Upper lobe of left lung (tissue), 6 donors: ENCODE data around the gene LRBA. TPM values are rescaled to one million over a fixed set of nuclear protein-coding genes. Genes with fewer than 3 reads are reported as not detected.

Experiments used
- ATAC-seq, 2 donors: fragments of 200-7000 bp; cut with Tn5 transposase; one replicate each; pipeline ENCODE4 v1.9.1; 2022; ENCODE audit warnings: mild to moderate bottlenecking in 2 of 2, moderate library complexity in 2 of 2; ENCODE audit not compliant: low FRiP score in 2 of 2
- DNase-seq, 2 donors: peaks; one replicate each; pipeline ENCODE4 v3.0.0-alpha.2; 2019 to 2020
- H3K27ac ChIP-seq, 4 donors: fragments of 200-600 bp; sonication (generic); one replicate each; pipeline ENCODE4 v1.5.1; 2016 to 2019
- H3K27me3 ChIP-seq, 4 donors: fragments of 200-600 bp; sonication (generic); one replicate each; pipeline ENCODE4 v1.5.1; 2017 to 2019
- H3K36me3 ChIP-seq, 4 donors: fragments of 200-600 bp; sonication (generic); one replicate each; pipeline ENCODE4 v1.5.1; 2016 to 2019
- H3K4me1 ChIP-seq, 4 donors: fragments of 200-600 bp; sonication (generic); one replicate each; pipeline ENCODE4 v1.5.1; 2018 to 2019
- H3K4me3 ChIP-seq, 4 donors: fragments of 200-600 bp; sonication (generic); one replicate each; pipeline ENCODE4 v1.5.1; 2017 to 2019; ENCODE audit warnings: mild to moderate bottlenecking in 2 of 4, moderate library complexity in 1 of 4
- H3K9me3 ChIP-seq, 4 donors: fragments of 200-600 bp; sonication (generic); one replicate each; pipeline ENCODE4 v1.5.1; 2018 to 2019
- CTCF ChIP-seq, 6 experiments: fragments of 450-650 bp in 4 of 6; fragments of 200-600 bp in 2 of 6; sonication (generic) in 2 of 6; IDR thresholded peaks; one replicate each; pipeline ENCODE4 v1.5.1; 2016 to 2019; ENCODE audit warnings: antibody characterized with exemption in 6 of 6
- EP300 ChIP-seq, 4 donors: sonication (generic); formaldehyde crosslinking; IDR thresholded peaks; one replicate each; pipeline ENCODE4 v1.5.1; 2017; ENCODE audit warnings: antibody characterized with exemption in 4 of 4, control low read depth in 2 of 4
- POLR2A ChIP-seq, 4 donors: fragments of 450-650 bp; IDR thresholded peaks; one replicate each; pipeline ENCODE4 v1.5.1; 2016 to 2017; ENCODE audit warnings: antibody characterized with exemption in 4 of 4, mild to moderate bottlenecking in 2 of 4
- POLR2AphosphoS5 ChIP-seq, 2 donors: sonication (generic); formaldehyde crosslinking; IDR thresholded peaks; one replicate each; pipeline ENCODE4 v1.5.1; 2017; ENCODE audit warnings: antibody characterized with exemption in 2 of 2
- WGBS, 2 donors: methylation state at CpG; one replicate each; pipeline ENCODE4 v1.1.5; 2017 to 2018; 5-methylcytosine and 5-hydroxymethylcytosine counted together
- total RNA-seq, 6 donors: library from RNA; depleted of rRNA in 4 of 6; stranded (reverse); fragments of >200 nt in 4 of 6; gene quantifications; one replicate each; pipeline versions ENCODE4 v1.1.0 to v1.2.1, GENCODE V29; 2016 to 2021
- donor health status: DM: no; HTN: no; CAD: no; lungs with moderate emphysema.
- donor health status: DM: no; HTN: yes; CAD: no; lungs with severe emphysema.

LRBA gene
- total RNA-seq, 6 donors from 2014 or later = 34.7 to 139 (median 56.4) TPM

GRCh38 chr4:150632639-150633038 lies 382.4 kb downstream of the LRBA start:
- TF ChIP-seq CTCF (IDR thresholded peaks at IDR 0.05) = no peak
- no peak for TF ChIP-seq EP300 (IDR thresholded peaks at IDR 0.05)
- no peak for TF ChIP-seq POLR2AphosphoS5 (IDR thresholded peaks at IDR 0.05)
- TF ChIP-seq POLR2A (IDR thresholded peaks at IDR 0.05) = no peak
- DNase-seq (no peak), ATAC-seq (no peak)
- no peaks in the 10 kb centered on the region for H3K27me3 ChIP-seq
- H3K4me3 ChIP-seq = no peak overlapping the region
- H3K36me3 ChIP-seq = no peaks in the 10 kb centered on the region
- H3K27ac ChIP-seq = no peak overlapping the region
- H3K9me3 ChIP-seq = peaks cover 0 to 6% (median 0%) of the 10 kb centered on the region in 4 donors
- no peaks in the 10 kb centered on the region for H3K4me1 ChIP-seq

GRCh38 chr4:150628073-150628472 lies 387.0 kb downstream of the LRBA start:
- Histone ChIP-seq H3K27ac (no peak overlapping the region), H3K9me3 (peaks cover 0 to 2% (median 0%) of the 10 kb centered on the region in 4 donors), H3K36me3 (no peaks in the 10 kb centered on the region), H3K4me1 (no peaks in the 10 kb centered on the region), H3K4me3 (no peak overlapping the region), H3K27me3 (no peaks in the 10 kb centered on the region)
- no peak for TF ChIP-seq POLR2A (IDR thresholded peaks at IDR 0.05)
- no peak for TF ChIP-seq POLR2AphosphoS5 (IDR thresholded peaks at IDR 0.05)
- no peak for TF ChIP-seq EP300 (IDR thresholded peaks at IDR 0.05)
- TF ChIP-seq CTCF (IDR thresholded peaks at IDR 0.05) = no peak
- ATAC-seq = no peak
- DNase-seq = no peak
- WGBS, 2 donors = 91 to 94% methylated on average over 2 of the region's 2 CpGs

- no peak for TF ChIP-seq POLR2A (IDR thresholded peaks at IDR 0.05)
- no peak for TF ChIP-seq CTCF (IDR thresholded peaks at IDR 0.05)
- TF ChIP-seq EP300 (IDR thresholded peaks at IDR 0.05) = no peak
- TF ChIP-seq POLR2AphosphoS5 (IDR thresholded peaks at IDR 0.05) = no peak
- WGBS, 2 donors = 53 to 78% methylated on average over 2 of the region's 2 CpGs
- ATAC-seq = no peak
Observed at GRCh38 chr4:150625033-150625432, 390.1 kb downstream of the LRBA start.

GRCh38 chr4:150624055-150624454 lies 391.0 kb downstream of the LRBA start:
- H3K27ac ChIP-seq = no peak overlapping the region
- ATAC-seq (no peak), DNase-seq (no peak)
- no peak overlapping the region for H3K4me3 ChIP-seq
- H3K36me3 ChIP-seq = no peaks in the 10 kb centered on the region
- WGBS, 2 donors = 94 to 95% methylated on average over 1 of the region's 1 CpG
- TF ChIP-seq CTCF (IDR thresholded peaks at IDR 0.05) = no peak
- no peak for TF ChIP-seq POLR2AphosphoS5 (IDR thresholded peaks at IDR 0.05)
- TF ChIP-seq POLR2A (IDR thresholded peaks at IDR 0.05) = no peak
- TF ChIP-seq EP300 (IDR thresholded peaks at IDR 0.05) = no peak
- no peaks in the 10 kb centered on the region for H3K4me1 ChIP-seq
- no peaks in the 10 kb centered on the region for H3K27me3 ChIP-seq
- no peaks in the 10 kb centered on the region for H3K9me3 ChIP-seq

More at GRCh38 chr4:150625033-150625432, 390.1 kb downstream of the LRBA start:
- DNase-seq = no peak
- Histone ChIP-seq H3K4me1 (no peaks in the 10 kb centered on the region), H3K36me3 (no peaks in the 10 kb centered on the region), H3K27ac (no peak overlapping the region), H3K9me3 (no peaks in the 10 kb centered on the region), H3K4me3 (no peak overlapping the region), H3K27me3 (no peaks in the 10 kb centered on the region)

GRCh38 chr4:150619042-150619441 lies 396.0 kb downstream of the LRBA start:
- no peaks in the 10 kb centered on the region for H3K36me3 ChIP-seq
- no peak overlapping the region for H3K4me3 ChIP-seq
- ATAC-seq (no peak), DNase-seq (no peak)
- 27 to 43% methylated on average over 1 of the region's 1 CpG for WGBS, 2 donors
- H3K27ac ChIP-seq = no peak overlapping the region
- no peaks in the 10 kb centered on the region for H3K4me1 ChIP-seq
- no peaks in the 10 kb centered on the region for H3K9me3 ChIP-seq
- no peaks in the 10 kb centered on the region for H3K27me3 ChIP-seq
- no peak for TF ChIP-seq POLR2AphosphoS5 (IDR thresholded peaks at IDR 0.05)
- TF ChIP-seq EP300 (IDR thresholded peaks at IDR 0.05) = no peak
- no peak for TF ChIP-seq CTCF (IDR thresholded peaks at IDR 0.05)
- TF ChIP-seq POLR2A (IDR thresholded peaks at IDR 0.05) = no peak
